GM12878 (cell line): Measurements from ENCODE around the gene BAK1. TPM values are rescaled to one million over a fixed set of nuclear protein-coding genes. Genes with fewer than 3 reads are reported as not detected.
A peak's percentile ranks its signal among the peaks of the same experiment; 100 is the strongest.

ENCODE experiments used
- ATAC-seq: fragments of 200-7000 bp; cut with Tn5 transposase; 3 replicates; pipeline ENCODE4 v1.9.1; 2020; ENCODE audit warnings: mild to moderate bottlenecking, moderate library complexity
- BruUV-seq: library from RNA; stranded (reverse); fragments of 400-500 nt; replicated peaks from 2 replicates; lab custom pipeline; 2021; lab: Mats Ljungman, UMichigan
- CTCF ChIA-PET: fragments of 300-600 bp; sonication (Branson Sonifier 250); formaldehyde crosslinking; extraction: SDS; loops from one replicate; lab custom pipeline; 2021; ENCODE audit warnings: inconsistent platforms; lab: Yijun Ruan, JAX
- POLR2A ChIA-PET: fragments of 350-600 bp; formaldehyde crosslinking; extraction: SDS; loops from one replicate; lab custom pipeline; 2021; ENCODE audit warnings: inconsistent platforms; lab: Charles Lee
- RAD21 ChIA-PET: fragments of 300-600 bp; sonication (Branson Sonifier 250); formaldehyde crosslinking; loops from one replicate; lab custom pipeline; 2023; ENCODE audit warnings: antibody characterized with exemption; ENCODE audit not compliant: unreplicated experiment; lab: Charles Lee
- SMC1A ChIA-PET: fragments of 300-600 bp; sonication (Branson Sonifier 250); formaldehyde crosslinking; loops from one replicate; lab custom pipeline; 2023; ENCODE audit not compliant: unreplicated experiment, uncharacterized antibody; lab: Charles Lee
- DNase-seq: peaks from one replicate; pipeline ENCODE4 v3.0.0-alpha.2; 2011; ENCODE audit warnings: low read depth, low spot score
- FAIRE-seq: peaks from 3 replicates; lab custom pipeline; 2011; peaks lifted over from hg19 to GRCh38; lab: Jason Lieb, UNC
- H2AFZ ChIP-seq: 2 replicates; pipeline ENCODE4 v1.6.0; 2011; ENCODE audit warnings: low read depth, low read length, control low read depth; ENCODE audit not compliant: control insufficient read depth
- H3K27ac ChIP-seq: 2 replicates; pipeline ENCODE4 v1.5.1; 2011; ENCODE audit warnings: control low read depth; ENCODE audit not compliant: control insufficient read depth, insufficient read depth
- H3K27me3 ChIP-seq, 2 experiments: replicated peaks in 1 of 2; 2 replicates each; pipeline versions ENCODE4 v1.6.0 to v1.6.1; 2011; ENCODE audit warnings: low read length in 1 of 2; ENCODE audit not compliant: control insufficient read depth in 2 of 2, insufficient read depth in 2 of 2
- H3K36me3 ChIP-seq, 2 experiments: 2 replicates each; pipeline ENCODE4 v1.5.1; 2011; ENCODE audit warnings: low read length in 1 of 2; ENCODE audit not compliant: control insufficient read depth in 2 of 2, insufficient read depth in 2 of 2
- H3K4me1 ChIP-seq: 2 replicates; pipeline ENCODE4 v1.6.1; 2011; ENCODE audit warnings: mild to moderate bottlenecking, low read length, moderate library complexity, mixed read lengths; ENCODE audit not compliant: control insufficient read depth, insufficient read depth
- H3K4me2 ChIP-seq: 2 replicates; pipeline ENCODE4 v1.6.0; 2011; ENCODE audit warnings: control low read depth; ENCODE audit not compliant: control insufficient read depth, insufficient read depth
- H3K4me3 ChIP-seq: fragments of 200-600 bp; sonication (generic); 2 replicates; pipeline ENCODE4 v1.5.1; 2016
- H3K79me2 ChIP-seq: 2 replicates; pipeline ENCODE4 v1.6.0; 2011; ENCODE audit warnings: low read length; ENCODE audit not compliant: control insufficient read depth, insufficient read depth
- H3K9ac ChIP-seq: 2 replicates; pipeline ENCODE4 v1.8.0; 2011; ENCODE audit warnings: low read length, control low read depth, mixed read lengths; ENCODE audit not compliant: control insufficient read depth, insufficient read depth
- H3K9me3 ChIP-seq: replicated peaks from 3 replicates; pipeline ENCODE4 v1.5.1; 2011; ENCODE audit warnings: mild to moderate bottlenecking, low read length; ENCODE audit not compliant: control insufficient read depth, insufficient read depth
- H4K20me1 ChIP-seq: 2 replicates; pipeline ENCODE4 v1.6.0; 2011; ENCODE audit not compliant: control insufficient read depth, insufficient read depth
- BHLHE40 ChIP-seq, 2 experiments: fragments of 450-650 bp in 1 of 2; IDR thresholded peaks; 2 replicates each; pipeline ENCODE4 v1.6.1; 2011 to 2017; ENCODE audit warnings: low read depth in 2 of 2, borderline replicate concordance in 1 of 2, improper control_type of control experiment in 1 of 2, low read length in 1 of 2, mild to moderate bottlenecking in 1 of 2
- FOXK2 ChIP-seq: fragments of 450-650 bp; IDR thresholded peaks from 2 replicates; pipeline ENCODE4 v1.6.1; 2017; ENCODE audit warnings: mild to moderate bottlenecking, moderate library complexity
- KDM1A ChIP-seq: fragments of 200-600 bp; sonication (generic); IDR thresholded peaks from 2 replicates; pipeline ENCODE4 v1.6.1; 2016; ENCODE audit warnings: borderline replicate concordance
- RCOR1 ChIP-seq: conservative IDR thresholded peaks from 2 replicates; pipeline ENCODE4 v1.6.1; 2012; ENCODE audit warnings: low read depth, low read length, improper control_type of control experiment
- SMARCA5 ChIP-seq: fragments of 450-650 bp; IDR thresholded peaks from 2 replicates; pipeline ENCODE4 v1.6.1; 2017; ENCODE audit warnings: mild to moderate bottlenecking
- TCF3 ChIP-seq: IDR thresholded peaks from 2 replicates; pipeline ENCODE4 v1.6.1; 2012; ENCODE audit warnings: low read depth, mild to moderate bottlenecking, low read length, borderline replicate concordance; ENCODE audit not compliant: insufficient read depth
- ZNF217 ChIP-seq: fragments of 450-650 bp; IDR thresholded peaks from 2 replicates; pipeline ENCODE4 v1.6.1; 2017; ENCODE audit warnings: antibody characterized with exemption, mild to moderate bottlenecking
- ZNF384 ChIP-seq: IDR thresholded peaks from 2 replicates; pipeline ENCODE4 v1.6.1; 2012; ENCODE audit warnings: low read depth, mild to moderate bottlenecking, low read length, improper control_type of control experiment, borderline replicate concordance
- WGBS: methylation state at CpG from one replicate; pipeline ENCODE4 v1.1.6; 2016; ENCODE audit warnings: low lambda C conversion rate; ENCODE audit not compliant: insufficient replicate concordance, insufficient coverage; ENCODE audit errors: missing lambda C conversion rate; 5-methylcytosine and 5-hydroxymethylcytosine counted together
- in situ Hi-C: fragments of 300-500 bp; cut with MboI; formaldehyde crosslinking; loops from 9 replicates; pipeline ENCODE4 v1.14.3; 2018; ENCODE audit warnings: mixed read lengths
- intact Hi-C: fragments of 100-400 bp; cut with micrococcal nuclease; formaldehyde crosslinking; loops from one replicate; pipeline ENCODE4 v1.14.2; 2022; ENCODE audit not compliant: unreplicated experiment
- polyA plus RNA-seq, 11 experiments: library from polyadenylated mRNA; depleted of rRNA in 4 of 11; unstranded in 6 of 11; stranded (reverse) in 5 of 11; fragments of >200 nt; fragmentation: Nextera tagmentation in 4 of 11; fragmentation: Illumina TruSeq in 1 of 11; extraction: Ambion mirVana in 4 of 11; extraction: Trizol in 1 of 11; gene quantifications; 1 replicate in 1 of 11; 2 replicates in 10 of 11; pipeline versions ENCODE4 v1.2.1 to v1.2.3, GENCODE V29; 2011 to 2016; ENCODE audit warnings: inconsistent platforms in 2 of 11, missing spikeins in 2 of 11, low read depth in 1 of 11
- total RNA-seq, 4 experiments: library from RNA; depleted of rRNA in 3 of 4; stranded (reverse); fragments of >200 nt in 3 of 4; fragmentation: Illumina TruSeq in 1 of 4; extraction: Trizol in 1 of 4; gene quantifications; 2 replicates each; pipeline versions ENCODE4 v1.2.1 to v1.2.3, GENCODE V29; 2013 to 2021
- TF ChIP-seq, protein P1 (sequence below): fragments of 450-650 bp; IDR thresholded peaks from 2 replicates; pipeline ENCODE4 v1.6.1; 2017; ENCODE audit warnings: mild to moderate bottlenecking, moderate library complexity
- TF ChIP-seq, protein P2 (sequence below): fragments of 150-350 bp; IDR thresholded peaks from 2 replicates; pipeline ENCODE4 v1.6.1; 2016; ENCODE audit warnings: low read depth, low read length
- TF ChIP-seq, protein P3 (sequence below): fragments of 450-650 bp; IDR thresholded peaks from 2 replicates; pipeline ENCODE4 v1.6.1; 2018; ENCODE audit warnings: mild to moderate bottlenecking, low read depth, moderate library complexity; ENCODE audit not compliant: partially characterized antibody
- TF ChIP-seq, protein P4 (sequence below): IDR thresholded peaks from 2 replicates; pipeline ENCODE4 v1.6.1; 2012; ENCODE audit warnings: low read depth, low read length, improper control_type of control experiment

Gene BAK1
- total and polyA plus RNA-seq, 10 of the 15 experiments (the other 5 are each of a cell fraction or from before 2014, with no cell fraction given): 6.3 to 65.8 (median 29.6) TPM

DNA sequence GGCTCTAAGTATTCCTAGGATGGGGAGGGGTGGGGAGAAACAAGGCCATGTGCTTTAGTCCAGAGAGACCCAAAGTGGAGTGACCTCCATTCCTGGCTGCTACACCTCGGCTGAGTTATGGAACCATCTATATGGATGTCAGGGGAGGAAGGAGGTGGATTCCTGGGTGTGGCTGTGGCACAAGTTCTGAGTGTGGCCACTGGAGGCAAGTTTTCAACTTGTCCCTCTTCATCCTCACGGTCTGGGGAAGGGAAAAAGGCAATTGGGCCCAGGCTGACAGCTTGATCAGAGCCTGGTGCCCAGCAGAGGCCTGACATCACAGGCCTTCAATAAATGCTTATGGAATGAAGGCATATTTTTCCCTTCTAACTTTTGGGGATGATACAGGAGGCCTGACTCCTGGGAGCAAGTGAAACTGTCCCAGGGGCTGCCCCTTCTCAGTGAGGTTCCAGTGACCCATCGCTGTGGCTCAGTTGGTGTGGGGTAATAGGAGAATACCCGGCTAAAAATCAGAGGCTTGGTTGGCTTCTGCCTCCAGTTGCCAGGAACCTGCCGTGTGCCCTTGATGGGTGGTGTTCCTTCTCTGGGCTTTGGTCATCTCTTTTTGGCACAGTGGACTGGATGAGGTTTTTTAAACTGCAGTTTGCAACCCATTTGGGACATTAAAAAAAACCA lies 39.2 kb upstream of the BAK1 start:
- H3K27me3 ChIP-seq: no peaks in the 10 kb centered on the region
- BruUV-seq: no TSS peak
- ATAC-seq (no peak), DNase-seq (no peak), FAIRE-seq (no peak)
- CTCF ChIA-PET: interaction anchor here (0.6 to 6.0 kb wide), 6 partner anchors 12 to 86 kb away, joined by 3 to 31 read pairs (median 3); no protein-coding TSS in a partner anchor
- intact Hi-C loops (no loop called here), in situ Hi-C loops (no loop called here)
- SMC1A ChIA-PET: interaction anchor here (0.6 to 4.9 kb wide), 3 partner anchors 12 to 43 kb away, joined by 3 to 20 read pairs (median 4); no protein-coding TSS in a partner anchor
- RAD21 ChIA-PET: no interaction called here
- POLR2A ChIA-PET: interaction anchor here (0.6 to 0.7 kb wide), 2 partner anchors 92 to 600 kb away, joined by 3 read pairs; partner anchors contain the start of gene UQCC2
- no peaks in the 10 kb centered on the region for H3K36me3 ChIP-seq
- H3K4me1 ChIP-seq: peaks cover 14% of the 10 kb centered on the region
- H3K79me2 ChIP-seq: peaks cover 31% of the 10 kb centered on the region
- H2AFZ ChIP-seq: no peak overlapping the region; the same call in 1 of the 2 replicates
- no peak overlapping the region for H3K9ac ChIP-seq
- H4K20me1 ChIP-seq: no peaks in the 10 kb centered on the region
- H3K9me3 ChIP-seq: no peaks in the 10 kb centered on the region
- H3K27ac ChIP-seq: no peak overlapping the region
- H3K4me2 ChIP-seq: no peak overlapping the region
- 0 out of 2 replicates have a peak overlapping the region, but pooled peaks have one; percentile 85 for H3K4me3 ChIP-seq
- WGBS: 78% methylated on average over 5 of the region's 5 CpGs
- TF ChIP-seq TCF3 (no peak), BHLHE40 (IDR thresholded peaks at IDR 0.05; ENCODE audit: borderline replicate concordance in 1 of 2, low read depth in 2 of 2, low read length in 1 of 2) (no peak), ZNF384 (no peak), ZNF217 (no peak), SMARCA5 (no peak), FOXK2 (no peak), KDM1A (no peak), RCOR1 (no peak)
- TF ChIP-seq, protein P1, sequence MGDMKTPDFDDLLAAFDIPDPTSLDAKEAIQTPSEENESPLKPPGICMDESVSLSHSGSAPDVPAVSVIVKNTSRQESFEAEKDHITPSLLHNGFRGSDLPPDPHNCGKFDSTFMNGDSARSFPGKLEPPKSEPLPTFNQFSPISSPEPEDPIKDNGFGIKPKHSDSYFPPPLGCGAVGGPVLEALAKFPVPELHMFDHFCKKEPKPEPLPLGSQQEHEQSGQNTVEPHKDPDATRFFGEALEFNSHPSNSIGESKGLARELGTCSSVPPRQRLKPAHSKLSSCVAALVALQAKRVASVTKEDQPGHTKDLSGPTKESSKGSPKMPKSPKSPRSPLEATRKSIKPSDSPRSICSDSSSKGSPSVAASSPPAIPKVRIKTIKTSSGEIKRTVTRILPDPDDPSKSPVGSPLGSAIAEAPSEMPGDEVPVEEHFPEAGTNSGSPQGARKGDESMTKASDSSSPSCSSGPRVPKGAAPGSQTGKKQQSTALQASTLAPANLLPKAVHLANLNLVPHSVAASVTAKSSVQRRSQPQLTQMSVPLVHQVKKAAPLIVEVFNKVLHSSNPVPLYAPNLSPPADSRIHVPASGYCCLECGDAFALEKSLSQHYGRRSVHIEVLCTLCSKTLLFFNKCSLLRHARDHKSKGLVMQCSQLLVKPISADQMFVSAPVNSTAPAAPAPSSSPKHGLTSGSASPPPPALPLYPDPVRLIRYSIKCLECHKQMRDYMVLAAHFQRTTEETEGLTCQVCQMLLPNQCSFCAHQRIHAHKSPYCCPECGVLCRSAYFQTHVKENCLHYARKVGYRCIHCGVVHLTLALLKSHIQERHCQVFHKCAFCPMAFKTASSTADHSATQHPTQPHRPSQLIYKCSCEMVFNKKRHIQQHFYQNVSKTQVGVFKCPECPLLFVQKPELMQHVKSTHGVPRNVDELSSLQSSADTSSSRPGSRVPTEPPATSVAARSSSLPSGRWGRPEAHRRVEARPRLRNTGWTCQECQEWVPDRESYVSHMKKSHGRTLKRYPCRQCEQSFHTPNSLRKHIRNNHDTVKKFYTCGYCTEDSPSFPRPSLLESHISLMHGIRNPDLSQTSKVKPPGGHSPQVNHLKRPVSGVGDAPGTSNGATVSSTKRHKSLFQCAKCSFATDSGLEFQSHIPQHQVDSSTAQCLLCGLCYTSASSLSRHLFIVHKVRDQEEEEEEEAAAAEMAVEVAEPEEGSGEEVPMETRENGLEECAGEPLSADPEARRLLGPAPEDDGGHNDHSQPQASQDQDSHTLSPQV: no peak
- TF ChIP-seq, protein P2, sequence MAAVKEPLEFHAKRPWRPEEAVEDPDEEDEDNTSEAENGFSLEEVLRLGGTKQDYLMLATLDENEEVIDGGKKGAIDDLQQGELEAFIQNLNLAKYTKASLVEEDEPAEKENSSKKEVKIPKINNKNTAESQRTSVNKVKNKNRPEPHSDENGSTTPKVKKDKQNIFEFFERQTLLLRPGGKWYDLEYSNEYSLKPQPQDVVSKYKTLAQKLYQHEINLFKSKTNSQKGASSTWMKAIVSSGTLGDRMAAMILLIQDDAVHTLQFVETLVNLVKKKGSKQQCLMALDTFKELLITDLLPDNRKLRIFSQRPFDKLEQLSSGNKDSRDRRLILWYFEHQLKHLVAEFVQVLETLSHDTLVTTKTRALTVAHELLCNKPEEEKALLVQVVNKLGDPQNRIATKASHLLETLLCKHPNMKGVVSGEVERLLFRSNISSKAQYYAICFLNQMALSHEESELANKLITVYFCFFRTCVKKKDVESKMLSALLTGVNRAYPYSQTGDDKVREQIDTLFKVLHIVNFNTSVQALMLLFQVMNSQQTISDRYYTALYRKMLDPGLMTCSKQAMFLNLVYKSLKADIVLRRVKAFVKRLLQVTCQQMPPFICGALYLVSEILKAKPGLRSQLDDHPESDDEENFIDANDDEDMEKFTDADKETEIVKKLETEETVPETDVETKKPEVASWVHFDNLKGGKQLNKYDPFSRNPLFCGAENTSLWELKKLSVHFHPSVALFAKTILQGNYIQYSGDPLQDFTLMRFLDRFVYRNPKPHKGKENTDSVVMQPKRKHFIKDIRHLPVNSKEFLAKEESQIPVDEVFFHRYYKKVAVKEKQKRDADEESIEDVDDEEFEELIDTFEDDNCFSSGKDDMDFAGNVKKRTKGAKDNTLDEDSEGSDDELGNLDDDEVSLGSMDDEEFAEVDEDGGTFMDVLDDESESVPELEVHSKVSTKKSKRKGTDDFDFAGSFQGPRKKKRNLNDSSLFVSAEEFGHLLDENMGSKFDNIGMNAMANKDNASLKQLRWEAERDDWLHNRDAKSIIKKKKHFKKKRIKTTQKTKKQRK: no peak
- TF ChIP-seq, protein P3, sequence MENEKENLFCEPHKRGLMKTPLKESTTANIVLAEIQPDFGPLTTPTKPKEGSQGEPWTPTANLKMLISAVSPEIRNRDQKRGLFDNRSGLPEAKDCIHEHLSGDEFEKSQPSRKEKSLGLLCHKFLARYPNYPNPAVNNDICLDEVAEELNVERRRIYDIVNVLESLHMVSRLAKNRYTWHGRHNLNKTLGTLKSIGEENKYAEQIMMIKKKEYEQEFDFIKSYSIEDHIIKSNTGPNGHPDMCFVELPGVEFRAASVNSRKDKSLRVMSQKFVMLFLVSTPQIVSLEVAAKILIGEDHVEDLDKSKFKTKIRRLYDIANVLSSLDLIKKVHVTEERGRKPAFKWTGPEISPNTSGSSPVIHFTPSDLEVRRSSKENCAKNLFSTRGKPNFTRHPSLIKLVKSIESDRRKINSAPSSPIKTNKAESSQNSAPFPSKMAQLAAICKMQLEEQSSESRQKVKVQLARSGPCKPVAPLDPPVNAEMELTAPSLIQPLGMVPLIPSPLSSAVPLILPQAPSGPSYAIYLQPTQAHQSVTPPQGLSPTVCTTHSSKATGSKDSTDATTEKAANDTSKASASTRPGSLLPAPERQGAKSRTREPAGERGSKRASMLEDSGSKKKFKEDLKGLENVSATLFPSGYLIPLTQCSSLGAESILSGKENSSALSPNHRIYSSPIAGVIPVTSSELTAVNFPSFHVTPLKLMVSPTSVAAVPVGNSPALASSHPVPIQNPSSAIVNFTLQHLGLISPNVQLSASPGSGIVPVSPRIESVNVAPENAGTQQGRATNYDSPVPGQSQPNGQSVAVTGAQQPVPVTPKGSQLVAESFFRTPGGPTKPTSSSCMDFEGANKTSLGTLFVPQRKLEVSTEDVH: no peak
- TF ChIP-seq, protein P4, sequence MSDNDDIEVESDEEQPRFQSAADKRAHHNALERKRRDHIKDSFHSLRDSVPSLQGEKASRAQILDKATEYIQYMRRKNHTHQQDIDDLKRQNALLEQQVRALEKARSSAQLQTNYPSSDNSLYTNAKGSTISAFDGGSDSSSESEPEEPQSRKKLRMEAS: no peak
